GM19395 (cell line): ENCODE data around the gene GMFB.

Experiments
- ATAC-seq: cut with Tn5 transposase; IDR thresholded peaks from one replicate; pipeline ENCODE4 v1.9.1; 2021; ENCODE audit warnings: mild to moderate bottlenecking, moderate library complexity; ENCODE audit not compliant: unreplicated experiment

The GMFB gene

GRCh38 chr14:54488646-54489317 is at the start of gene GMFB:
GMFB (minus strand) TSS chr14:54488980; CDS start chr14:54488927, 53 bp downstream.
- peak; percentile 90 for ATAC-seq

GRCh38 chr14:54538055-54538454 is 49.3 kb upstream of the GMFB start:
- no peak for ATAC-seq

- ATAC-seq = no peak
Measured at GRCh38 chr14:54537651-54538050, 48.9 kb upstream of the GMFB start.

- no peak for ATAC-seq
Measured at GRCh38 chr14:54535646-54536045, 46.9 kb upstream of the GMFB start.

- ATAC-seq = no peak
Measured at GRCh38 chr14:54535126-54535525, 46.3 kb upstream of the GMFB start.

- ATAC-seq = peak; percentile 13
Measured at GRCh38 chr14:54533100-54533499, 44.3 kb upstream of the GMFB start.

- ATAC-seq = peak; percentile 98
Measured at GRCh38 chr14:54532111-54533012, 43.6 kb upstream of the GMFB start.

- no peak for ATAC-seq
Measured at GRCh38 chr14:54529811-54530210, 41.0 kb upstream of the GMFB start.

GRCh38 chr14:54528973-54529372 is 40.2 kb upstream of the GMFB start:
- ATAC-seq = no peak

GRCh38 chr14:54524410-54524809 is 35.6 kb upstream of the GMFB start:
- no peak for ATAC-seq

GRCh38 chr14:54516709-54517108 is 27.9 kb upstream of the GMFB start:
- no peak for ATAC-seq

GRCh38 chr14:54515670-54516069 is 26.9 kb upstream of the GMFB start:
- no peak for ATAC-seq

GRCh38 chr14:54512393-54512792 is 23.6 kb upstream of the GMFB start:
- ATAC-seq = no peak

- ATAC-seq = peak; percentile 97
Measured at GRCh38 chr14:54509546-54510501, 21.0 kb upstream of the GMFB start, which contains the start of gene CGRRF1. CGRRF1 (plus strand) TSS chr14:54509906; CDS start chr14:54509960, 54 bp downstream.

- no peak for ATAC-seq
Measured at GRCh38 chr14:54503486-54503885, 14.7 kb upstream of the GMFB start.

- no peak for ATAC-seq
Measured at GRCh38 chr14:54502602-54503001, 13.8 kb upstream of the GMFB start.

GRCh38 chr14:54501480-54501879 is 12.7 kb upstream of the GMFB start:
- no peak for ATAC-seq

GRCh38 chr14:54500744-54501143 is 12.0 kb upstream of the GMFB start:
- ATAC-seq = no peak

GRCh38 chr14:54498579-54498978 is 9.8 kb upstream of the GMFB start:
- no peak for ATAC-seq

- no peak for ATAC-seq
Measured at GRCh38 chr14:54498095-54498531, 9.3 kb upstream of the GMFB start.

GRCh38 chr14:54497224-54497623 is 8.4 kb upstream of the GMFB start:
- ATAC-seq = no peak
